Gastroesophageal sphincter (tissue), 3 donors: ENCODE results near the gene ADH5.

Experiments
- POLR2AphosphoS5 ChIP-seq: sonication (generic); formaldehyde crosslinking; IDR thresholded peaks from one replicate; pipeline ENCODE4 v1.6.1; 2017; ENCODE audit warnings: antibody characterized with exemption
- TF ChIP-seq, protein P1 (sequence below), 4 experiments: fragments of 200-600 bp in 2 of 4; fragments of 450-650 bp in 2 of 4; sonication (generic) in 1 of 4; IDR thresholded peaks; one replicate each; pipeline ENCODE4 v1.5.1; 2017 to 2019; ENCODE audit warnings: antibody characterized with exemption in 4 of 4, mild to moderate bottlenecking in 2 of 4, moderate library complexity in 2 of 4

DNA sequence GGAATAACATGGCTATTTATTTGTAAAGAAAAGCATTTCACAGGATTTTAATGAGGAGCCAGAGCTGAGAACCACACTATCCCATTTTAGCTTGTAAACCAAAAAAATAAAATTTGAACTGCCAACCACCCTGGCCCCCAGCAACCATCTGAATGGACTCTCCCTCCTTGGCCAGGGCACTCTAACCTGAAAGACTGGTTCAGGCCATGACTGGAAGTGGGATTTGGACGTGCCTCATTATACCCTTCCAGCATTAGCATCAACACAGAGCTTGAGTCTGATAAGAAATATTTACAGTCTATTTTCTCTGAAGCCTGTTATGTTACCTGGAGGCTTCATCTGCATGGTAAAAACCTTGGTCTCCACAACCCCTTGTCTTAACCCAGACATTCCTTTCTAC is 63.1 kb downstream of the ADH5 start:
- no peak for TF ChIP-seq POLR2AphosphoS5
- TF ChIP-seq, protein P1, sequence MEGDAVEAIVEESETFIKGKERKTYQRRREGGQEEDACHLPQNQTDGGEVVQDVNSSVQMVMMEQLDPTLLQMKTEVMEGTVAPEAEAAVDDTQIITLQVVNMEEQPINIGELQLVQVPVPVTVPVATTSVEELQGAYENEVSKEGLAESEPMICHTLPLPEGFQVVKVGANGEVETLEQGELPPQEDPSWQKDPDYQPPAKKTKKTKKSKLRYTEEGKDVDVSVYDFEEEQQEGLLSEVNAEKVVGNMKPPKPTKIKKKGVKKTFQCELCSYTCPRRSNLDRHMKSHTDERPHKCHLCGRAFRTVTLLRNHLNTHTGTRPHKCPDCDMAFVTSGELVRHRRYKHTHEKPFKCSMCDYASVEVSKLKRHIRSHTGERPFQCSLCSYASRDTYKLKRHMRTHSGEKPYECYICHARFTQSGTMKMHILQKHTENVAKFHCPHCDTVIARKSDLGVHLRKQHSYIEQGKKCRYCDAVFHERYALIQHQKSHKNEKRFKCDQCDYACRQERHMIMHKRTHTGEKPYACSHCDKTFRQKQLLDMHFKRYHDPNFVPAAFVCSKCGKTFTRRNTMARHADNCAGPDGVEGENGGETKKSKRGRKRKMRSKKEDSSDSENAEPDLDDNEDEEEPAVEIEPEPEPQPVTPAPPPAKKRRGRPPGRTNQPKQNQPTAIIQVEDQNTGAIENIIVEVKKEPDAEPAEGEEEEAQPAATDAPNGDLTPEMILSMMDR (IDR thresholded peaks at IDR 0.05): no peak
